ENCODE data around the gene NRTN.

NRTN gene

DNA sequence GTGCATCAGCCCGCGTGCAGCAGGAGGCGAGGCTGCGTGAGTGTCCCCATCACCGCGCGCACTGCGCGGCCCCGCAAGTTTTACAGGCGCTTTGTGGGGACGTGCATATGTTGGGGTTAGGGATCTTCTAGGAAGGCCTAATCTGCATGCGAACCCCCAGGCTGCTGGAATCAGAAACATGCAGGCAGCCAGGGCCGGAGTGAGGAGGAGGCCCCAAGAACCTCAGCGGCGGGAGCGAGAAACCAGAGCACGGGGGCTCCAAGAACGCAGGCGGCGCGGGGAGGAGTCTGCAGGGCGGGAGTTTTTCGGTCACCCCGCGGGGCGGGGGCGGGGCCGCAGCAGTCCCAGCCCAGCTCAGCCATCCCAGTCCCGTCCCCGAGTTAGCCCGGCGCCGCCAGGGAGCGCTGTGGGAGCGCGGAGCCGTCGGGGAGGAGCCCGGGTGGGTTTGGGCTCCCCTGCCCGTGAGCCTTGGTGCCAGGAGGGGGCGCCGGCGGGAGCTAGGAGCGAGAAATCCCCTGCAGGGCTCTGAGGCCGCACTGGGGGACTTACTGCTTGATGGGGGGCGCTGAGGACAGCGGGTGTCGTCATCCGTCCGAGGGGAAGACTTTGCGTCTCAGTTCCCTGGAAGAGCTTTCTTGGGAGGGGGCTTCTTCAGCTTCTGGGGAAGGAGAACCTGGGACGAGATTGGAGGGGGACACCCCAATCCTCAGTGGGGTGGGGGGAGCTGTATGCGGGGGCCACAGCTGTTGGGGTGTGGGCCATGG, 933 bp upstream of the NRTN start:
- TF ChIP-seq, protein P1, sequence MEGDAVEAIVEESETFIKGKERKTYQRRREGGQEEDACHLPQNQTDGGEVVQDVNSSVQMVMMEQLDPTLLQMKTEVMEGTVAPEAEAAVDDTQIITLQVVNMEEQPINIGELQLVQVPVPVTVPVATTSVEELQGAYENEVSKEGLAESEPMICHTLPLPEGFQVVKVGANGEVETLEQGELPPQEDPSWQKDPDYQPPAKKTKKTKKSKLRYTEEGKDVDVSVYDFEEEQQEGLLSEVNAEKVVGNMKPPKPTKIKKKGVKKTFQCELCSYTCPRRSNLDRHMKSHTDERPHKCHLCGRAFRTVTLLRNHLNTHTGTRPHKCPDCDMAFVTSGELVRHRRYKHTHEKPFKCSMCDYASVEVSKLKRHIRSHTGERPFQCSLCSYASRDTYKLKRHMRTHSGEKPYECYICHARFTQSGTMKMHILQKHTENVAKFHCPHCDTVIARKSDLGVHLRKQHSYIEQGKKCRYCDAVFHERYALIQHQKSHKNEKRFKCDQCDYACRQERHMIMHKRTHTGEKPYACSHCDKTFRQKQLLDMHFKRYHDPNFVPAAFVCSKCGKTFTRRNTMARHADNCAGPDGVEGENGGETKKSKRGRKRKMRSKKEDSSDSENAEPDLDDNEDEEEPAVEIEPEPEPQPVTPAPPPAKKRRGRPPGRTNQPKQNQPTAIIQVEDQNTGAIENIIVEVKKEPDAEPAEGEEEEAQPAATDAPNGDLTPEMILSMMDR (IDR thresholded peaks at IDR 0.05) = peak; percentile 97

DNA sequence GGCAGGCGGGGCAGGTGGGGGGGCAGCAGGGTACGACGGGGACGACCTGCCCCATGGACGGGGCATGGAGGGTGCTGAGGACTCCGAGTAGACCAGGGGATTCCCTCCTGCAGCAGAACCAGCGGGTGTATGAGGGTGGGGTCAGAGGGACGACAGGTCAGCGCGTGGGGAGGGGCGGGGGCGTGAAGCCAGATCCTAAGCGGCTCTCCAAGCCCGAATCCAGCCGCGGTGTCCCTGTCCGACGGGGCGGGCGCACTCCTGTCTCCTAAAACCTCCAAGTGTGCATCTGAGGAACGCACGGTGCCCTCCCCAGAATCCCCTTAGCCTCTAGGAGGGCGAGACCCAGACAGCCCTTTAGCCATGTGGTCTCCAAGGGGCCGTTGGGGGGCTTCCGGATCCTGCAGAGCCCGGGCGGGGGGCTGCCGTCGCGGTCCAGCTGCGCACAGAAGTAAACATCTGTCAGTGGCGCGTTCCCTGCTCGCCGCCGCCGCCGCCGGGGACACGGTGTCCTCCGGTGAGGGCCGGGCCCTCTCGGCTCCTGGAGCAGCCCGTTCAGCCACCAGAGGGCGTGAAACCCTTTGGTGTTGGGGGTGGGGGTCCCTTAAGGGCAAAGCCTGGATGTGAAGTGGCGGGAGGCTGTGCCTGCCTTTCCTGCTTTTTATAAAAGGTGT, 730 bp downstream of the NRTN start:
- TF ChIP-seq, protein P1 (IDR thresholded peaks at IDR 0.05) = peak; percentile 87

DNA sequence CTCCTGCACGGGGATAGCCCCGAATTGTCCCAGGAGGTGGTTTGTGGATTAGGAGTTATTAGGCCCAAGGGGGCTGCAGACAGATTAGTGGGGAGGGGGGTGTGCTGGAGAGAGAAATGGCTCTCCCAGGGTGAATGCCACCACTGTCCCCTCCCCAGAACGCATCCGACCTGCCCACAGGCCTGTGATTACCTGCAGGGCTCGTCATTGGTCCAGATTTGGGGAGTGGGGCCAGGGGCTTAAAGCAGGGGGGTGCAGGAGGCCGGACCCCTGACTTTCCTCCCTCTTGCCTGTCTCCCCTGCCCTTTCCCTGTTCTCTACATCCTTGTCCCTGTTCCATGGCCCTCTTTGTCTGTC, 1.2 kb downstream of the NRTN start:
- TF ChIP-seq, protein P1 (IDR thresholded peaks at IDR 0.05) = peak; percentile 32; the same call in 1 of the 2 replicates

DNA sequence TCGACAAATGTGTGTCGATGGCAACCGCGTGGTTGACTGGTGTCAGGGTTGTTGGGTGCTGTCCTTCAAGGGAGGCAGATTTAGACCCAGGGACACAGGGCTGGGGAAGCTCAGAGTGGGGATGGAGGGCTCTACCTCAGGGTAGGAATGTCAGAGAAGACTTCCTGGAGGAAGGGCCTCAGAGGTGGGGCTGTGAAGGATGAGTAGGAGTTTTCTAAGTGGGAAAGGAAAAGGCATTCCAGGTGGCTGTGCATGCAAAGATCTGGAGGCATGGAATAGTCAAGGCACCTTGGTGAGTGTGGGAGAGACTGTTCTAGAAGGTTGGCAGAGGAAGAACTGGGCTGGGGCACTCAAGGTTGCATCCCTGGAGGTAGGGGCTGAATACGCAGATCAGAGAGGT, 2.0 kb downstream of the NRTN start:
- TF ChIP-seq, protein P1 (IDR thresholded peaks at IDR 0.05) = no peak

DNA sequence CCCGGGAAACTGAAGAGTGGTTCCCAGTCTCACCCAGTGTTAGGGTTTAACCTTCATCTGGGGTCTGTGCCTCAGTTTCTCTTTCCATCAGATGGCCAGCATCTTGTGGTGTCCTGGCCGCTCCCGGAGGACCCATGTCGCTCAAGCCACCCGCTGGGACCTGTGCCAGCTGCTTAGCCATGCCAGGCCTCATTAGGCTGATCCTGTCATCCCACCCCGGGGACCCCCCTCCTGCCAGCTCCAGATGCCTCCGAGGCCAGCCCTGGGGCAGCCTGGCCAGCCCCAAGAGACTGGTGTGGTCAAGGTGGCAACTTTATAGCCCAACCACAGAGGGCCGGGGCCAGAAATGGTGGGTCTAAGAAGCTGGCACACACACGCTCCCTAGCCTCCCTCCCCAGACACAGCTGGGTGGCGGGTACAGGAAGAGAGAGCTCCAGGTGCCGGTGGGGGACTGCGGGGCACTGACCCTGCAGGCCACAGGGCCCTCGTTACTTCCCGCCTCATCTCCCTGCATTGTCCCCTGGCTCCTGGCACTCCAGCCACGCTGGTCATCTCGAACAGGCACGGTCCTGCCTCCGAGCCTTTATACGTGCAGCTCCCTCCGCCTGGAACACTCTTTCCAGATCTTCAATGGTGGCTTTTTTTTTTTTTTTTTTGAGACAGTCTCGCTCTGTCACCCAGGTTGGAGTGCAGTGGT, 3.4 kb downstream of the NRTN start:
- TF ChIP-seq, protein P1 (IDR thresholded peaks at IDR 0.05) = no peak

DNA sequence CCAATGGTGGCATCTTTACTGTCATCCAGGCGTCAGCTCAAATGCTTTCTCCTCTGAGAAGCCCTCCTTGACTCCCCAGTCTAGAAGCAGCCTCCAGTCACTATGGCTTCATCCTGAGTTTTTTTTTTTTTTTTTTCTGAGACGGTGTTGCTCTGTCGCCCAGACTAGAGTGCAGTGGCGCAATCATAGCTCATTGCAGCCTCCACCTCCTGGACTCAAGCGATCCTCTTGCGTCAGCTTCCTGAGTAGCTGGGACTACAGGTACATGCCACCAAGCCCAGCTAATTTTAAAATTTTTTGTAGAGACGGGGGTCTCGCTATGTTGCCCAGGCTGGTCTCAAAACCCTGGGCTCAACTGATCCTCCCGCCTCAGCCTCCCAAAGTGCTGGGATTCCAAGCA, 4.2 kb downstream of the NRTN start:
- TF ChIP-seq, protein P1 (IDR thresholded peaks at IDR 0.05) = no peak

DNA sequence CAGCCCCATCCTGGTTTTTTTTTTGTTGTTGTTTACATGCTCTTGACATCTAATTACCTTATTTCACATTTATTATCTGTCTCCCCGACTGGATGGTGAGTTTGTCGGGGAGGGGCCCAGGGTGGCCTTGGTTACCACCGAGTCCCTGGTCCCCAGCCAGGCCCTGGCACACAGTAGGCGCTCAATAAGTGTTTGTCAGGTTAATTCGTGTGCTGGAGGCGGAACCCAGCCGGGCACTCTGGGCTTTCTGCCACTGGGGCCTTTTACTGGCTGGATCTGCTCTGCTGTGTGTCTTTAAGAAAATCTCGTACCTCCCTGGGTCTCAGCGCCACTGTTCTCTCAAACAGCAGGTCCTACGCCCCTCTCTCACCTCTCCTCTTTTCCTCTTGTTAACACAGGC, 4.6 kb downstream of the NRTN start:
- TF ChIP-seq, protein P1 (IDR thresholded peaks at IDR 0.05) = no peak

Measured in LNCAP (cell line).